Measurements from ENCODE around the gene H6PD. TPM values are rescaled to one million over a fixed set of nuclear protein-coding genes. Genes with fewer than 3 reads are reported as not detected.

The H6PD gene
- total and polyA plus RNA-seq, 9 of the 15 experiments (the other 6 are each of a cell fraction or from before 2014, with no cell fraction given), result 0.04 to 2.5 (median 0.95) TPM

DNA sequence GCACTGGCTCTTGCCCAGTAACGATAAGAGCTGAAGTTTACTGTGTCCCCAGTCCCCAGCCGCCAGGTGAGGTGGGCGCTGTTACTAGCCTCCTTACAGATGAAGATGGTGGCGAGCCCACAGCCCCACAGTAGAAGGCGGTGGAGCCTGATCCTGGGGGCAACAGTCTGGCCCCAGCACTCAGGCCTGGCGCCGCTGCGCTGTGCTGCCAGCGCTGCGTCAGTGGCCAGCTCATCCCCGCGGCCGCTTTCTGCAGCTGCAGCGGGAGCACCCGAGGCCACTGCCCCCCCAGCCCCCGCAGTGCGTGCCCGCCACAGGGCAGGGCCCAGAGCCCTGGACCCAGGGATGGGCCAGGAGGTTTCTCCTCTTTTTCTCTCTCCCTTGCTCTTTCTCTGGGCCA is 13.3 kb downstream of the H6PD start:
- intact Hi-C loops (cut with micrococcal nuclease) (no loop called here), in situ Hi-C loops (cut with MboI) (no loop called here)
- H4K20me1 ChIP-seq (replicated peaks; ENCODE audit: control insufficient read depth, insufficient read depth, low read length), result peaks cover 28% of the 10 kb centered on the region; the same call in 1 of the 2 replicates
- H3K4me2 ChIP-seq (ENCODE audit: insufficient read depth, low read length), result no peak overlapping the region
- no peaks in the 10 kb centered on the region for H3K9me1 ChIP-seq (ENCODE audit: control insufficient read depth, insufficient read depth, low read length)
- ChIA-PET POLR2A (interaction anchor here (0.6 to 3.3 kb wide), 4 partner anchors 9 to 293 kb away, joined by 3 to 11 read pairs (median 4); no protein-coding TSS in a partner anchor), CTCF (ENCODE audit: low intra/inter-chr PET ratio) (no interaction called here)
- no peak overlapping the region for H2AFZ ChIP-seq (ENCODE audit: low read depth, low read length)
- H3K9ac ChIP-seq (ENCODE audit: insufficient read depth in 1 of 2, low read depth in 2 of 2, low read length in 2 of 2), result no peak overlapping the region
- H3K36me3 ChIP-seq (ENCODE audit: control insufficient read depth, insufficient read depth, low read length), result no peaks in the 10 kb centered on the region
- BruUV-seq (replicated peaks), result no TSS peak
- peaks cover 13 to 76% of the 10 kb centered on the region in 2 experiments; a peak in 4 of 5 replicates for H3K27me3 ChIP-seq (ENCODE audit: control insufficient read depth in 2 of 2, insufficient read depth in 2 of 2, low read length in 2 of 2)
- no peaks in the 10 kb centered on the region for H3K9me3 ChIP-seq (replicated peaks; ENCODE audit: control insufficient read depth, insufficient read depth, low read depth, low read length)
- peaks cover 0 to 21% of the 10 kb centered on the region in 2 experiments; a peak in 1 of 5 replicates for H3K4me1 ChIP-seq (replicated peaks in 1 of 2; ENCODE audit: control insufficient read depth in 2 of 2, insufficient read depth in 2 of 2, low read length in 2 of 2)
- no peak for ATAC-seq
- FAIRE-seq, result no peak
- TF ChIP-seq ZNF778 (CRISPR knock-in tag; IDR thresholded peaks at IDR 0.05), result no peak
- TF ChIP-seq RAD21 (CRISPR knock-in tag; conservative IDR thresholded peaks at IDR 0.05 in 1 of 2, IDR thresholded peaks at IDR 0.05 in 1 of 2), result no peak
- no peak for TF ChIP-seq PML (IDR thresholded peaks at IDR 0.05; ENCODE audit: low read length)
- no peak for TF ChIP-seq PHB2 (IDR thresholded peaks at IDR 0.05; ENCODE audit: low read depth)
- TF ChIP-seq ZNF77 (CRISPR knock-in tag; IDR thresholded peaks at IDR 0.05), result no peak
- no peak for TF ChIP-seq HCFC1 (IDR thresholded peaks at IDR 0.05; ENCODE audit: low read depth, low read length)
- TF ChIP-seq, protein P1, sequence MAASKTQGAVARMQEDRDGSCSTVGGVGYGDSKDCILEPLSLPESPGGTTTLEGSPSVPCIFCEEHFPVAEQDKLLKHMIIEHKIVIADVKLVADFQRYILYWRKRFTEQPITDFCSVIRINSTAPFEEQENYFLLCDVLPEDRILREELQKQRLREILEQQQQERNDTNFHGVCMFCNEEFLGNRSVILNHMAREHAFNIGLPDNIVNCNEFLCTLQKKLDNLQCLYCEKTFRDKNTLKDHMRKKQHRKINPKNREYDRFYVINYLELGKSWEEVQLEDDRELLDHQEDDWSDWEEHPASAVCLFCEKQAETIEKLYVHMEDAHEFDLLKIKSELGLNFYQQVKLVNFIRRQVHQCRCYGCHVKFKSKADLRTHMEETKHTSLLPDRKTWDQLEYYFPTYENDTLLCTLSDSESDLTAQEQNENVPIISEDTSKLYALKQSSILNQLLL (CRISPR knock-in tag; IDR thresholded peaks at IDR 0.05; ENCODE audit: borderline replicate concordance), result no peak
- TF ChIP-seq, protein P2, sequence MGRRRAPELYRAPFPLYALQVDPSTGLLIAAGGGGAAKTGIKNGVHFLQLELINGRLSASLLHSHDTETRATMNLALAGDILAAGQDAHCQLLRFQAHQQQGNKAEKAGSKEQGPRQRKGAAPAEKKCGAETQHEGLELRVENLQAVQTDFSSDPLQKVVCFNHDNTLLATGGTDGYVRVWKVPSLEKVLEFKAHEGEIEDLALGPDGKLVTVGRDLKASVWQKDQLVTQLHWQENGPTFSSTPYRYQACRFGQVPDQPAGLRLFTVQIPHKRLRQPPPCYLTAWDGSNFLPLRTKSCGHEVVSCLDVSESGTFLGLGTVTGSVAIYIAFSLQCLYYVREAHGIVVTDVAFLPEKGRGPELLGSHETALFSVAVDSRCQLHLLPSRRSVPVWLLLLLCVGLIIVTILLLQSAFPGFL (CRISPR knock-in tag; IDR thresholded peaks at IDR 0.05), result no peak
- no peak overlapping the region for H3K27ac ChIP-seq (ENCODE audit: extremely low read depth, low read depth, low read length)
- no peak for DNase-seq (ENCODE audit: extremely low read depth in 1 of 4, low spot score in 3 of 4)
- H3K79me2 ChIP-seq (ENCODE audit: control insufficient read depth, insufficient read depth, low read length), result no peaks in the 10 kb centered on the region
- 22% methylated on average over 17 of the region's 18 CpGs for WGBS (ENCODE audit: insufficient coverage, low coverage, missing lambda C conversion rate)
- H3K4me3 ChIP-seq, result no peak overlapping the region
